HG02642 (cell line): Measurements from ENCODE around the gene PUM1.
"Not testable (repeated sequence)": the region's sequence is repeated elsewhere in the genome, so short reads cannot be mapped to it uniquely, and the experiment has no call there.

Source experiments
- ATAC-seq: cut with Tn5 transposase; IDR thresholded peaks from one replicate; pipeline ENCODE4 v1.9.1; 2021; ENCODE audit warnings: mild to moderate bottlenecking; ENCODE audit not compliant: unreplicated experiment, poor library complexity

The PUM1 gene

DNA sequence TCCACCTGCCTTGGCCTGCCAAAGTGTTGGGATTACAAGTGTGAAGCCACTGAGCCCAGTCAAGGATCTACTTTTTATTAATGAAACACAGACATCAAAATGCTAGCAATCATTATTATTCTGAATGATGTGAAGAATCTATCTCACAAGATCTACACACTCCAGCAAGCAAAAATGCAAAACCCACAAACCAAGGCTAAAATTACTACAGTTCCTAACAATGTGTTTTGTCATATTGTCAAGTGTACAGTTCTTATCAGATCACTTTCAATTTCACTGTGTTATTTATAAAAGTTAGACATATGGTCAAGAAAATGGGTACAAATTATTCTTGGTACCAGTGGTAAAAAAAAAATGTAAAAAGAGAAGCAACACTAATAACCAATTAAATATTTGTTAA lies 95.6 kb downstream of the PUM1 start:
- no peak for ATAC-seq

DNA sequence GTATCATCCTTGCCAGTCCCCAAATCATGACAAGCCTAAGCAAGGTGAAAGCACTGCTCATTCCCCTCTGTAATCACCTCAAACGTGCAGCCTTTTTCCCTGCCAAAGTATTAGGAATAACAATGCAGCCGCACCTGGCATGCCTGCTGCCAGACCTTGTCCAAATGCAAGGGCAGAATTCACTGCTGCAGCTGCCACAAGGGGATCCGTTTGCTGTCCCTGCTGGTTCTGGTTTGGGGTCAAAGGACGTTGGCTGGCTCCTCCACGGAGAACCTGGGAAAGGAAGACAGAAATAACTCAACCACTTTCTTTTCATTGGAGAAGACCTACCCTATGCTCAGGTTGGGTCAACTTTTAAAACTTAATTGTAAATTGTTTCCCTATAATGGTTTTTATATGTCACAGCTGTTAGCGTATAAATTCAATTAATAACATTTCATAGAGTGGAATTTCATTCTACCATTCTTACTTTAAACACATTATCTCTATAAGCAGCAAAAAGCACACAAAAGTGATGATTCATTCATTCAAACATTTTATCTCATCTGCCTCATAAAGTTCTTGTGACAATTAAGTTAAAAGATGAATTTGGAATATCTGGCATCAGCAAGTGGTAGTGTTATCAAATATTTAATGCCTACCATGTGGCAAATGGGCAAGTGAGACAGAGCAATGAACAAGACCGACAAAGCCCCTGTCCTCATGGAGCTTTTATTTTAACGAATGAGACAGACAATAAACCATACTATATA lies 97.1 kb downstream of the PUM1 start:
- no peak for ATAC-seq

DNA sequence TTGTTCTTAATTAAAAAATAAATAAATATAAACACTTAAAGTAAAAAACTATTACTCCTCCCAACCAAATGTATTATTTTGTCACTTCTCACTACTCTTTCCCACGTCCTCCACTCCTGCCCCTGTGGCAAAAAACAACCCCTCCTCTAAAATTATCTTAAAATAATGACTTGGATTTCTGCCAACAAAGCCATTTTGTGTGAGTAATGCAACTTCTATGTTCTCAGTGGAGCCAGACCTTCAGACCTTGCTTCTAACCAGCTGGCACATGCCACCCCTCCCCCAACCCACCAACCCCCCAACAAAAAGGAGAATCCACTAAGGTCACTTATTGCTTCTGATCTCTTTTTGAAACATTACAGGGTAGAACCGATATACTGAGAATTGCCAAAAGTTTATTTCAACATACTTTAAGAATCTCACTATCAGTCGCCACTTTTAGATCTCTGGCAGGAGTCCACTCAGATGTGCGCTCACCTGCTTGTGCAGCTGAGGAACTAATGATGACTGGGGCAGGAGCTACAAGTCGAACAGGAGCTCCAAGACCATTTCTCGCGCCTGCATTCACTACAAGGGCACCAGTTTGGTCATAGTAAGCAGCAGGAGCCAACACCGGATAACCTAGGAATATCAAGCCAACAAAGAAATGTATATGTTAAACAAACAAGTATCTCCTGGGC lies 98.7 kb downstream of the PUM1 start:
- ATAC-seq = no peak

DNA sequence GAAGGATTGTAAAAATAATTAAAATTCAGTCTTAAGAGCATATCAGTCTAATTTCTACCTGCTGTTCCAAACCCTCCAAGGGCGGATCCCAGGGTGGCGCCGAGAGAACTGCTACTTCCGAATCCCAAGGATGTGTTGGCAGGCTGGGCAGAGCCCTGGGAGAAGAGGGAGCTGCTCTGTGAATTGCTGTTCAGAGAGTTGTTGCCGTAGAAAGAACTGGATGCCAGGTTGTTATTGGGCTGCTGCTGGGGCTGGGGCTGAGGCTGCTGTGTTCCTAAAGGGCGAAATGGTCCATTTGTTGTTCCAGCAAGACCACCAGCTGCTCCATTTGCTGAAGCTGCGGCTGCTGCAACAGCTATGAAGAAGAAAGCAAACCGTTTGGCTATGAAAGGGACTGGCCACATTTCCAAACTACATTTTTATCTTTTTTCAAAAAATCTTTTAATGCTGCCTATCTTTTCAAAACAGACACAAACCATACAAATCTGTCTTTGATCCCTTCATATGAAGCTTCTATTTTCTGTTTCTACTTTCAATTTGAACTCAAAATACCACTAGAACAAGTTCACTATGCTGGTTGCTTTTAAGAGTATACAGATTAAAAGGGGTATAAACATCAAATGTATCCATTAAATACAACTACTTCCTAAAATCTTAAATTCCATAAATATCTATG lies 99.5 kb downstream of the PUM1 start:
- ATAC-seq = no peak

DNA sequence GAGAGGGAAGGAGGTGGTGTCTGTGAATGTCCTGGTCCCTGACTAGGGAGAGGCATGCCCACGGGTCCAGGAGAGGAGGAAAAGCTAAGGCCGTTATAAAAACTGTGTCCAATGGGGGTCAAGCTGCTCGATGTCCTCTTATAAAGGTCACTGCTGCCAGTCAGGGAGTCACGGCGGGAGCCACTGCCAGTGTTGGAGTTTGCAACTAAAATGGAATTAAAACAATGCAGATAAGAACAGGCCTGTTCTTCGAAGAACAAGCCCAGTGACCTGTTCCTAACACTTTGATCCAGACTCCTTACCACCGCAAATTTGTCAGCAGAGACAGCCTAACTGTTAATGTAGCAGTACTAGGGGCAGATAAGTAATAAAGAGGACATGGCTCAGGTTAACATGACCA lies 100.8 kb downstream of the PUM1 start:
- no peak for ATAC-seq

DNA sequence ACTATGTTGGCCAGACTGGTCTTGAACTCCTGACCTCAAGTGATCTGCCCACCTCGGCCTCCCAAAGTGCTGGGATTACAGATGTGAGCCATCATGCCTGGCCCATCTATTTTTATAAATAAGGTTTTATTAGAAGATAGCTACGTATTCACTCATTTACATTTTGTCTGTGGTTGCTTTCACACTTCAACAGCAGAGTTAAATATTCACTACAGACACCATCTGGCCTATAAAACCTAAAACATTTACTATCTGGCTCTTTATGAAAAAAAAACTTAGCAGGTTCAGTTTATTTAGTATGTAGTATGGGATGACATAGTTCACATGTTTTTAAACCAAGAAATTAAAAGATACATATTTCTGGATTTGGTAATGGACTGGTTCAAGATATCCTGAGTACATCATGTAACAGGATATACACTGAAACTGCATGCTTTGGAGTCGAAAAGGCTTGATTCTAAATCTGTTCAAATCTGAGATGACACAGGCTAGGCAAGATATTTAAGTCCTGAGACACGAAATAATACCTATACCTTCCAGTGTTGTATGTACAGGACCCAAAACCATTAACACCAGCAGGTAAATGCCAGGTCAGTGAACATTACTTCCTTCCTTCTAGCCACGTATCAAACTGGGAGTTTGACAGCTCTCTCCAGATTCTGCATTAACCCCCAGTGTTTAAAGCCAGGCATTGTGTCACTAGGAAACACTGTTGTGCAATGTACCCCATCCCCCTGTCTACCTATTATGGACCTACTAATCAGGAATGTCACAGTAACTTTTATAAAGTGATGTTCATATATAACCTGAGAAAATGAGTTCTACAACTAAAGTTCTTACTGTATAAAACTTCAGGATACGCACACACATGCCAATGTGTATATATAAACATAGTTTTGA lies 102.7 kb downstream of the PUM1 start:
- ATAC-seq = no peak

DNA sequence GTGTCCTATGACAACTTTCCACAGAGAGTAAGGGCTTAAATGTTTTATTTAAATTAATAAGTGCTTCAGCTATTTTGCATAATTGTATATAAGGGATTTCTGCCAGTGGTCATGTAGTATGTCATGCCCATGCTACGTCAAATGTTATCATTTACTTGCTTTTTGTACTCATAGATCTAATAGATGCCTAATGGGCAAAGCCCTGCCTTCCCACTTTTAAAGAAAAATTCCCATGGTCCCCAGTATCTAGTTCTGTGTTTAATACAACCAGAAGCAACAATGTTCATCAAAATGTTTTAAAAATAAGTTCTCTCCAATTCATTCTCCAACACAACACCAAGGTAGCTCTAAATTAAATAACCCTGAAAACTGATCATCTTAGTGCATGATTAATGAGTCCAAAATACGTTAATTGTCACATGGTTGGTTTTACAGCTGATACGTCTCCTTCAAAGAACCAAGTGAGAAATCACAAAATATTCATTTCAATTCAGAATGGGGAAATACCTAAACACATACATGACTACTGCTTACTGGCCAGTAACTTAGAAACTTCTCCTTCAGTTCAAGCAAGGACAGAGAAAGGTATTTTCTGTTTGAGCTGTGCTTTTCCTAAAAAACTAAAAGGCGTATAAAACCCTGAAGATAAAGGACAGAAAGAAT lies 107.8 kb downstream of the PUM1 start:
- no peak for ATAC-seq

DNA sequence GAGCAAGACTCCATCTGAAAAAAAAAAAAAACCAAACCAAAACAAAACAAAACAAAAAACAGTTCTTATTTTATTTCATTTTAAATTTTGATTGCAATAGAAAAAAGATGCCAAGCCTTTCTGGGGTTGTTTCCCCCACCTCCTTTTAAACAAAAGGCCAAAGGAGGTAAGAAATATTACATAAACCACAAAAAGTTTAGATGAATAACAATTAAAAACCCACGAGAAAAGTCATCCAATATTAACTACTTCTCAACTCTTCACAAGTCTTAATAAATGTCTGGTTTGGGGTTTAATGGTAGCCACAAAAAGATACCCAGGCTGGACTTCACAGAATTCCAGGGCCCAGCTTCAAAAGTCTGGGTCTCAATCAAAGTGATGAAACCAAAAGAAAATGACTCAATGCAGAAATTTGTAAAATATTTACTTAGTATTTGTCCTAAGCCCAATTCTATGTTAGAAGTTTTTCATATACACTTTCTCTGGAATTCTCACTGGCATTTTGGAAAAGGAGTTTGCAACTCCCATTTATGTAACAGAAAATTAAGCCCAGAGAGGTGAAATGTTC lies 110.0 kb downstream of the PUM1 start:
- no peak for ATAC-seq

DNA sequence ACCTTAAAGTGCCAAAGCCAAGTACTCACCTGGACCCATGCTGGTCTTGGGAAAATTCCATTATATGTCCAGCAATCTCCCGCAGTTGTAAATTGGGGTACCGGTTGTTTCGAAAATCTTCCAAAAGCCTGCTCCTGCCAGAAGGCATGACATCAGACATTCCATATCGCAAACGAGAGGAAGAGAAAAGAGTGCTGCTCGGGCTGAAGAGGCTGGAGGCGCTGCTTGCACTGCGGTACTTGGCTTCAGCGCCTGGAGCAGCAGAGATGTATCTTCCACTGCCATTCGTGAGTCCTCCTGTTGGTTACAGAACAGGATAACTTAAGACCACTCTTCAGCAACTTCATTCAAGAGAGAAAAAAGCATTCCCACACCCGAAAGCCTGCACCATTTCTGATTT lies 111.8 kb downstream of the PUM1 start:
- ATAC-seq = no peak

DNA sequence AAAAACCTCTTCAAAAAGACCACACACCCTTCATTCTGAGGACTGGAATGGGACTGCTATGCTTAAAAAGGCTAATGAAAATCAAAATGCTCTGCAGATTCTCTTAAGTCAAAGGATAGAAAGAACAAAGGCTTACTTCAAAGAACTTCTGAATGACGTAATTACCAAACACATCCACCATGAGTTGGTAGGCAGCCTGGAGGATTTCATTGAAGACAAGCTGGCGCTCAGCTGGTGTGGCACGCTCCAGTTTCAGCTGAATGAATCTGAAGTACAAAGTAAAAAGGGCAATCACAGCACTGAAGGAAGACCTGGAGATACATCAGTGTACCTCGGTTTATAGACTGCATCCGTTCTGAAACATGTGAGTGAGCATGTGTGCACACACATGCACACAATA lies 113.4 kb downstream of the PUM1 start:
- no peak for ATAC-seq

DNA sequence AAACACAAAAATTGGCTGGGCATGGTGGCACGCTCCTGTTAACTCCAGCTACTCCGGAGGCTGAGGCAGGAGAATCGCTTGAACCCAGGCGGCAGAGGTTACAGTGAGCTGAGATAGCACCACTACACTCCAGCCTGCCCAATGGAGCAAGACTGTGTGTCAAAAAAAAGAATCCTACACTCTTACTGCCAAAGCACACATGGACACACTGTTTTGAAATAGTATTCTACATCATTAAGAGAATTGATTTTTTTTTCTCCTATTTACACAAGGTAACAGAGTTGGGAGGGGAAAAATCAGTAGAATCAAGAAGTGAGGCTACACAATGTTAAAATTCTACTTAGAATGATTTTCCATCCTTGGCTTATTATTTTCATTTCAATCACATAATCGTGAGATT lies 114.8 kb downstream of the PUM1 start:
- ATAC-seq = no peak

DNA sequence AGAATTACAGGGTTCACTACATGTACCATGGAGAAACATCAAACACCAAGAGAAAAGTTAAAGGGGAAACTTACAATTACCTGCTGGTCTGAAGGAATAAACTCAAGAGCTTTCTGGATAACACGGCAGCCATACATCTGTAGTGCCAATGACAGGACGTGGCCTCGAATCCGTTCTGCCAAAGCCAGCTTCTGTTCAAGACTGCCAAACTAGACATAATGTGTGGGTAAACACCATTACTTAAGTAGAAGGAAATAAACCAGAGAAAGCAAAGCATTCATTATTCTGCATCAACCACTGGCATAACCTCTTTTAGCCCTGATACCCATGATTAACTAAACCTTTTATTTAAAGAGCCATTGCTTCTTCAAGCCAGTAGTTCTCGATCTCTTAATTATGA lies 115.5 kb downstream of the PUM1 start:
- no peak for ATAC-seq

DNA sequence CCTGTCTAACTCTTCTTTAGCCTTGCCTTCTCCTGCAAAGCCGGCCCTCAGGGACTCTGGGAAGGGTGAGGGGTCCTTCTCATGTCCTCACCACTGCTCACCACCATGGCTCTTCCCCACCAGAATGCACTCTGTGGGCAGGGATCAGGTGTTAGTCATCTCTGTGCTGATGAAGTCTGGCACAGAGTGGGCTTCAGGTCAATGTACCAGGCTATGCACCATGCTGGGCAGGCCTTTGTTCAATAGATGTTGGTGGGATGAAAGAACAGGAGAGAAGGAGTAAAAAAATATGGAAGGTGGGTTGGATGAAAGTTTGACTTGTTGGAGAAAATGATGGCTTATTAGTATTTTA lies 116.1 kb downstream of the PUM1 start:
- ATAC-seq = not testable (repeated sequence)

DNA sequence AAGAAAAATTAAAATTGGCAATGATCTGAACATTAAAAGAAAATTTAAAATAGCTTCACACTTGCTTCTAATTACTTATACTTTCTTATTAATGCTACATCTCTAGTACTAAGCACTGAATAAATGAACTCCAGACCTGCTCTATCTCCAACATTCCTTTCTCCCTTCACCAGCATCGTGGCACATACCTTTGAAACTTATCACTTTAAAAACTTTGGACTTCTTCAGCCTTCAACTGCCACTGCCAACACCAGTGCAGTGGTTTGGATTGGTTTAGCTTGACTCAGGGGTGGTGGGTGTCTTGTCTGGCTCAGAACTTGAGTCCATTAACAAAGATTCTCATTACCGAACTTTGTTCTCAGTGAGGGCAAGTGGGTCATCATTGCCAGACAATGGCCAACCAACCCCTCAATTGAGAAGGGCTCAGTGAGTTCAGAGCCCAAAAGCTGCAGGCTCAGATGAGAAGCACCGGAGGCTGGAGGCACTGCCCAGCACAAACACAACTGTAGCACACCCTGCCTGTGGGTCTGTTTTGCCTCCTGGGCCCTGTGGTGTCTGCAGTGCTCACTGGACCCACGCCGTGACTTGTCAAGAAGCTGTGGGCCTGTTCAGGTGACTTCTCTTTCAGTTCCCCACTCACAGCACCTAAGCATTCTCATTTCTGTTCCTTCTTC lies 116.6 kb downstream of the PUM1 start:
- ATAC-seq = not testable (repeated sequence)

DNA sequence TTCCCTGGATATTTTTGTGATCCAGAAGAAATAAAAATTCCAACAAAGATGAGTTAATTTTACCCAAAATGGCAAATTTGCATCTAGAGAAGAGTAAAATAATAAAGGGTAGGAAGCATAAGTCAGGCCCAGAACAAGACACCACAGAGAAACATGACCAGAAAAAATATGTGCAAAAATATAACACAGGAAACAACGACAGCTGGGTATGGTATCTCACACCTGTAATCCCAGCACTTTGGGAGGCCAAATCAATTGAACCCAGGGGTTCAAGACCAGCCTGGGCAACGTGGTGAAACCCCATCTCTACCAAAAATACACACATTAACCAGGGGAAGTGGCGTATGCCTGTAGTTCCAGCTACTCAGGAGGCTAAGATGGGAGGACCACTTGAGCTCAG lies 117.2 kb downstream of the PUM1 start:
- no peak for ATAC-seq

DNA sequence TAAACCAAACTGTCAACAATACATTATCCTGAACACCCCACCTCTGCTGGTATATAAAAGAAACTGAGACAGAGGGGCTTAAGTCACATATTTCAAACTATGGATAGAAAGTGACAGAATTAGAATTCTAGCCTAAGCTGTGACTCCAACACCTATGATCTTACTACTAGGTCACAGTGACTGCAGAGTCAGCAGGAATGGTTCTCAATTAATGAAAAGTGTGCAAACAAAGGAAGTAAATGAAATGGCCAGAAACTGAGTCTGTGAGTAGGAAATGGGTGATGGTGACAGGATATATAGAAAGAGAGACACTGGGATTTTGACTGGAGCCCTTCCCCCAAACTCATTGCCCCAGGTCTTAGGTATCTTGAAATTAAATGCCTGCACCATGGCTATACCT lies 118.3 kb downstream of the PUM1 start:
- ATAC-seq = no peak

DNA sequence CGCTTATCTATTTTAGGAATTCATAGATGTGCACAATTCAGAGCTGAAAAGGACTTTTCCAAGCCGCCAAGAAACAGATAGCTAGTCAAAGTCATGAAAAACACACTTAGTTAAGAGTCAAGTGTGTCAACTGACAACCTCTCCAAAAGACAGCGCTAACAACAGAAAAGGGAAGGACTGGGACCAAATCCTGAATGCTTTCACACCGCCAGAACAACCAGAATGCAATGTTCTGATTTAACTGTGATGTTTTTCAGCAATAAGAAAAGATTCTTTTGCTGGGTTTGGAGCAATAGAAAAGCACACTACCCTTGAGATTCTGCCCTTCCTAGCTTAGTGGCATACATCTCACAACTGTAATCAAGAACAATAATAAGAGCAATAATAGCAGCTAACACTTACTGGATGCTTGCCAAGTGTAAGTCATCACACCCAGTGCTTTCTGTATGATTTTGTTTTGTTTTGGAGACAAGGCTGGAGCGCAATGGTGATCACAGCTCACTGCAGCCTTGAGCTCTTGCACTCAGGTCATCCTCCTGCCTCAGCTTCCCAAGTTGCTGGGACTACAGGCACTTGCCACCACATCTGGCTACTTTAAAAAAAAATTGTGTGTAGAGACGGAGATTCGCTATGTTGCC lies 123.1 kb downstream of the PUM1 start:
- no peak for ATAC-seq

DNA sequence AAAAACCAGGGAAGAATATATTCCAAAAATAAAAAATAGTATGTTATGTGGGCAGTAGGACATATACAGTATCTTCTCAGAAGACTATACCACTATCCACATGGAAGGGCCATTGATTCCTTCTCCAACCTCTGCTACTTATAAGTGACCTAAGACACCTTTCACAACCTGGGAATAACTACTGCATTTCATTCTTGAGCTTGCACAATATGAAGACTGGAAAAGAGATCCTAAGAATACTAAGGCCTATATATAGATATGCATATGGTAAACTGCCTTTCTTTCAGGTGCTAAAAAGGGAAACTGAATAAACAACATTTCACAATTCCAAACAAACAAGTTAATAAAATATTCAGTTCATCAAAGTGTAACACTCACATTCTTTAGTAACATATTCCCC lies 125.0 kb downstream of the PUM1 start:
- ATAC-seq = no peak
